ENCODE data around the gene GTPBP3.
"Not testable (repeated sequence)": the region's sequence is repeated elsewhere in the genome, so short reads cannot be mapped to it uniquely, and the experiment has no call there.

The GTPBP3 gene

GRCh38 chr19:17359905-17360800 lies 22.8 kb downstream of the GTPBP3 start:
- H3K9ac ChIP-seq (ENCODE audit: low read depth, low read length), result no peak overlapping the region
- no peaks in the 10 kb centered on the region for H3K4me1 ChIP-seq (ENCODE audit: insufficient read depth, low read length)
- H3K27me3 ChIP-seq (ENCODE audit: insufficient read depth, low read length, poor library complexity), result no peaks in the 10 kb centered on the region
- no peak overlapping the region for H3K4me3 ChIP-seq (ENCODE audit: low read depth in 1 of 2, low read length in 2 of 2)
- no peak overlapping the region for H3K27ac ChIP-seq (ENCODE audit: low read length)
- no peaks in the 10 kb centered on the region for H3K9me3 ChIP-seq (ENCODE audit: insufficient read depth, low read length, severe bottlenecking)
- no peak overlapping the region for H2AFZ ChIP-seq (ENCODE audit: low read depth, low read length)
- H4K20me1 ChIP-seq (ENCODE audit: insufficient read depth, low read length), result no peaks in the 10 kb centered on the region
- ATAC-seq (ENCODE audit: insufficient read depth, low read depth) (no peak), DNase-seq (no peak)
- TF ChIP-seq CTCF (IDR thresholded peaks at IDR 0.05; ENCODE audit: borderline replicate concordance, extremely low read depth, low read length, poor library complexity, severe bottlenecking), result no peak
- no peak overlapping the region for H3K4me2 ChIP-seq (ENCODE audit: insufficient read depth, low read length)
- H3K36me3 ChIP-seq (ENCODE audit: insufficient read depth, low read length), result no peaks in the 10 kb centered on the region
- no peaks in the 10 kb centered on the region for H3K79me2 ChIP-seq (ENCODE audit: insufficient read depth, low read length)

GRCh38 chr19:17363852-17364605 lies 26.7 kb downstream of the GTPBP3 start:
- H3K9ac ChIP-seq (ENCODE audit: low read depth, low read length); ATAC-seq (ENCODE audit: insufficient read depth, low read depth); DNase-seq; H4K20me1 ChIP-seq (ENCODE audit: insufficient read depth, low read length); H3K36me3 ChIP-seq (ENCODE audit: insufficient read depth, low read length); H3K4me3 ChIP-seq (ENCODE audit: low read depth in 1 of 2, low read length in 2 of 2); H3K4me2 ChIP-seq (ENCODE audit: insufficient read depth, low read length); H2AFZ ChIP-seq (ENCODE audit: low read depth, low read length); H3K27ac ChIP-seq (ENCODE audit: low read length); H3K27me3 ChIP-seq (ENCODE audit: insufficient read depth, low read length, poor library complexity); H3K4me1 ChIP-seq (ENCODE audit: insufficient read depth, low read length); H3K9me3 ChIP-seq (ENCODE audit: insufficient read depth, low read length, severe bottlenecking); H3K79me2 ChIP-seq (ENCODE audit: insufficient read depth, low read length): not testable (repeated sequence)

- Histone ChIP-seq H3K27me3 (ENCODE audit: insufficient read depth, low read length, poor library complexity) (no peaks in the 10 kb centered on the region), H3K79me2 (ENCODE audit: insufficient read depth, low read length) (no peaks in the 10 kb centered on the region), H3K9ac (ENCODE audit: low read depth, low read length) (no peak overlapping the region), H4K20me1 (ENCODE audit: insufficient read depth, low read length) (no peaks in the 10 kb centered on the region), H3K4me2 (ENCODE audit: insufficient read depth, low read length) (no peak overlapping the region), H3K36me3 (ENCODE audit: insufficient read depth, low read length) (no peaks in the 10 kb centered on the region), H3K4me1 (ENCODE audit: insufficient read depth, low read length) (no peaks in the 10 kb centered on the region), H2AFZ (ENCODE audit: low read depth, low read length) (no peak overlapping the region), H3K4me3 (ENCODE audit: low read depth in 1 of 2, low read length in 2 of 2) (no peak overlapping the region), H3K9me3 (ENCODE audit: insufficient read depth, low read length, severe bottlenecking) (no peaks in the 10 kb centered on the region), H3K27ac (ENCODE audit: low read length) (no peak overlapping the region)
- ATAC-seq (ENCODE audit: insufficient read depth, low read depth), result no peak
- DNase-seq, result no peak
- no peak for TF ChIP-seq EZH2 (IDR thresholded peaks at IDR 0.05; ENCODE audit: borderline replicate concordance, low read depth, low read length, severe bottlenecking)
- TF ChIP-seq CTCF (IDR thresholded peaks at IDR 0.05; ENCODE audit: borderline replicate concordance, extremely low read depth, low read length, poor library complexity, severe bottlenecking), result no peak
These were observed 28.0 kb downstream of the GTPBP3 start for GRCh38 chr19:17365361-17365760.

GRCh38 chr19:17370026-17370587 lies 32.8 kb downstream of the GTPBP3 start:
- no peaks in the 10 kb centered on the region for H3K36me3 ChIP-seq (ENCODE audit: insufficient read depth, low read length)
- H2AFZ ChIP-seq (ENCODE audit: low read depth, low read length), result no peak overlapping the region
- H4K20me1 ChIP-seq (ENCODE audit: insufficient read depth, low read length), result no peaks in the 10 kb centered on the region
- TF ChIP-seq CTCF (IDR thresholded peaks at IDR 0.05; ENCODE audit: borderline replicate concordance, extremely low read depth, low read length, poor library complexity, severe bottlenecking) (no peak), EZH2 (IDR thresholded peaks at IDR 0.05; ENCODE audit: borderline replicate concordance, low read depth, low read length, severe bottlenecking) (no peak)
- no peaks in the 10 kb centered on the region for H3K4me1 ChIP-seq (ENCODE audit: insufficient read depth, low read length)
- H3K9ac ChIP-seq (ENCODE audit: low read depth, low read length), result no peak overlapping the region
- H3K9me3 ChIP-seq (ENCODE audit: insufficient read depth, low read length, severe bottlenecking), result no peaks in the 10 kb centered on the region
- H3K27me3 ChIP-seq (ENCODE audit: insufficient read depth, low read length, poor library complexity), result no peaks in the 10 kb centered on the region
- DNase-seq (no peak), ATAC-seq (ENCODE audit: insufficient read depth, low read depth) (no peak)
- H3K4me2 ChIP-seq (ENCODE audit: insufficient read depth, low read length), result no peak overlapping the region
- no peak overlapping the region for H3K27ac ChIP-seq (ENCODE audit: low read length)
- no peak overlapping the region for H3K4me3 ChIP-seq (ENCODE audit: low read depth in 1 of 2, low read length in 2 of 2)
- H3K79me2 ChIP-seq (ENCODE audit: insufficient read depth, low read length), result no peaks in the 10 kb centered on the region

Data from DND-41 (cell line).